ENCODE results near the gene HOXA5. TPM values are rescaled to one million over a fixed set of nuclear protein-coding genes. Genes with fewer than 3 reads are reported as not detected.

Gene HOXA5
- total RNA-seq, 1 donor: 10.8 TPM

DNA sequence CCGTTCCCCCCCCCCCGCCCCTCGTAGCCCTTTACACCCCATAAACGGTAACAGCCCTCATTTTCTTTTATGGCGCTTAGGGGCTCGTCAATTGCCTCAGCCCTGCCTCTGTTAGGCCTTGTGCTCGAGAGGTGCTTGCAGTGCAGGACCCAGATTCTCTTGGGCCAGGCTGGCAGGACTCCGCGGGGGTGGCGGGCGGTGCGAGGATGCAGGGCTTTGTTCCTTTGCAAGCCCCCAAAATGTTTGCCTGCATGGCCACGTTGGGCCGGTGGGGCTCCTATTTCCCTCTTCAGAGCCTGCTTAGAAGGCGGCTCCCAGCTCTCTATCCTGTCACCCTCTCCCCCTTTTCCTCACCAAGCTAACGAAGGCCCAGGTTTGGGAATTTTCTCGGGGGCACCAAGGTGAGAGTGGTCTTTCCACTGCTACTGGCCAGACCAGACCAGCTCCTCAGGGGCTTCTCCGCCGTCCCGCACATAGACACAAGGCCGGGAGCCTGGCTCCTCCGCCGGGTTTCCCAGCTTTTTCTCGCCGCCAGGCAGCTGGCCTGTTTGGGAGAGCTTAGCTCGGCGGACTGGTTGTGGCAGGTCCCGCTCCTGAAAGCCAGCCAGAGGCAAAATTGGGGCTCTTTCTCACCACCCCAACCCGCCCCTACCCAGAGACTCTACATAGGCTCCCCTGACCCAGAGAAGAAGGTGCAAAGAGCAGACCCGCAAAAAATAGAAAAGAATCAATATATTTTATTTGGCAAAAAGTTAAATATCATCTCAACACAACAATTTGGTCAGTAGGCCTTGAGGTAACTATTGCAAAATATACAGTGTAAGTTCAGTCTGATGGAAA is 18.5 kb upstream of the HOXA5 start:
- peak overlapping the region; percentile 67 for H3K4me3 ChIP-seq (ENCODE audit: low read depth, low read length)
- DNase-seq (ENCODE audit: low read depth): peak; percentile 47
- no peak for TF ChIP-seq CTCF (IDR thresholded peaks at IDR 0.05; ENCODE audit: insufficient read depth, low read depth, low read length)

GRCh38 chr7:27161214-27161720 is 17.8 kb upstream of the HOXA5 start:
- H3K4me3 ChIP-seq (ENCODE audit: low read depth, low read length): peak overlapping the region; percentile 67
- TF ChIP-seq CTCF (IDR thresholded peaks at IDR 0.05; ENCODE audit: insufficient read depth, low read depth, low read length): no peak
- DNase-seq (ENCODE audit: low read depth): peak; percentile 63

DNA sequence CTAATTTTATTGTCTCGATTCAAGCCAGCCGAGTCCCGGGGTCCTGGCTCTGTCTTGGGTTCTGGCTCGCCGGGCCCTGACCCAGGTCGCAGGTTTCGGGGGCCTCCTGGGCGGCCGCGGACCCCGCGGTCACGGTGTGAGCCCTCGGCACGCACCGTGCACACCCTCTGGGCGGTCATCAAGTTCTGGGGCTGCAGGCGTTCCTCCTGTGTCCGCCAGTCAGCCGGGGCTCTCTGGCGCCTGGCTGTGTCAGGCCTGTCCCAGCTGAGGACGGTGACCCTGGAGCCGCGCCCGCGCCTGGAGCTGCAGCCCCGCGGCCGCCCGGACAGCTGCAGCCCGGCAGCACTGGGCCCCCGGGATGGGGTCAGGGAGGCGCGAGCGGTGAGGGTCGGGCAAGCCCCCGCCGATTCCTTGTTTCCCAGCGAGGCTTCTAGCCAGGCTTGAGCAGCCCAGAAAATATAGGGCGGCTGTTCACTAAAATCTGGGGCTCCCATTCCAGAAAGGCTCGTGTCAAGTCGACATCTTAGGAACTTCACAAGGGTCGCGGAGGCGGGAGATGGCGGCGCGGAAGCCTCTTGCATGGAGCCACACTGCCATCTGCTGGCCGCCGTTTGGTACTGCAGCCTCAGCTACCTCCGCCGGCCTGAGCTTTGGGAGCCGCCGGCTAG is 17.2 kb upstream of the HOXA5 start:
- peak; percentile 92 for TF ChIP-seq CTCF (IDR thresholded peaks at IDR 0.05; ENCODE audit: insufficient read depth, low read depth, low read length)
- H3K4me3 ChIP-seq (ENCODE audit: low read depth, low read length): peak overlapping the region; percentile 60
- peak; percentile 90 for DNase-seq (ENCODE audit: low read depth)

DNA sequence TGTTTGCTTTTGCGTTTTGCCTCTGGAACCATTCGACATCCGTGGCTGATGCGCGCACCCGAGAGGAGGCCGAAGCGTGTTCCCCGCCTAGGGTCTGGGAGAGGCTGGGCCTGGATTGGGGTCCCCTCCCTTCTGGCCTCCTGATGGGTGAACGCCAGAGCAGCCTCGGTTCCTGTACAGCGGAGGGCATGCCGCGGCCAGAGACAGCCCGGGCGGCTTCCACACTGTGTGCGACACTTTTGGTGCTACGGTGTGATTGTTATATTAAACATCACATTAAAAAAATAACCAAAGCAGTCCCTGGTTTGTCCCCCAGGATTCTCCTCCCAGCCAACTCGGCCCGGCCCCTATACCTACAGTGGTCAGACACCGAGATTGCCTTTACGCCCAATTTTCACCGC is 16.7 kb upstream of the HOXA5 start:
- no peak for DNase-seq (ENCODE audit: low read depth)
- no peak for TF ChIP-seq CTCF (IDR thresholded peaks at IDR 0.05; ENCODE audit: insufficient read depth, low read depth, low read length)
- H3K4me3 ChIP-seq (ENCODE audit: low read depth, low read length): peak overlapping the region; percentile 60

- no peak for TF ChIP-seq CTCF (IDR thresholded peaks at IDR 0.05; ENCODE audit: insufficient read depth, low read depth, low read length)
- DNase-seq (ENCODE audit: low read depth): no peak
- H3K4me3 ChIP-seq (ENCODE audit: low read depth, low read length): no peak overlapping the region
These were observed 16.0 kb upstream of the HOXA5 start for GRCh38 chr7:27159266-27160144.

- TF ChIP-seq CTCF (IDR thresholded peaks at IDR 0.05; ENCODE audit: insufficient read depth, low read depth, low read length): no peak
These were observed 15.2 kb upstream of the HOXA5 start for GRCh38 chr7:27158436-27159265.

More at GRCh38 chr7:27158436-27159265, 15.2 kb upstream of the HOXA5 start:
- no peak overlapping the region for H3K4me3 ChIP-seq (ENCODE audit: low read depth, low read length)
- DNase-seq (ENCODE audit: low read depth): no peak

Data from fibroblast of villous mesenchyme (primary cell).